HepG2 (cell line): ENCODE results near the gene CCDC50. TPM values are rescaled to one million over a fixed set of nuclear protein-coding genes. Genes with fewer than 3 reads are reported as not detected.

Experiments used
- AGO1 ChIP-seq: fragments of 200-400 bp; formaldehyde crosslinking; IDR thresholded peaks from 2 replicates; pipeline ENCODE4 v1.6.1; 2017; ENCODE audit warnings: mild to moderate bottlenecking, low read depth, low read length, moderate library complexity; ENCODE audit not compliant: poor library complexity, severe bottlenecking
- CSRNP2 ChIP-seq: sonication (generic); formaldehyde crosslinking; conservative IDR thresholded peaks from 2 replicates; pipeline ENCODE4 v1.8.0; 2022; ENCODE audit warnings: low read depth, missing genetic modification reagents
- EEA1 ChIP-seq: sonication (generic); formaldehyde crosslinking; IDR thresholded peaks from 2 replicates; pipeline ENCODE4 v1.5.1; 2020; ENCODE audit warnings: mild to moderate bottlenecking, missing genetic modification reagents, borderline replicate concordance
- ISL2 ChIP-seq: sonication (generic); formaldehyde crosslinking; IDR thresholded peaks from 2 replicates; pipeline ENCODE4 v1.5.0; 2020; ENCODE audit warnings: missing genetic modification reagents
- SKIL ChIP-seq: sonication (generic); formaldehyde crosslinking; IDR thresholded peaks from 2 replicates; pipeline ENCODE4 v1.8.0; 2022; ENCODE audit warnings: missing genetic modification reagents, mild to moderate bottlenecking, moderate library complexity, borderline replicate concordance
- TBX2 ChIP-seq: sonication (generic); formaldehyde crosslinking; IDR thresholded peaks from 2 replicates; pipeline ENCODE4 v1.5.0; 2020; ENCODE audit warnings: missing genetic modification reagents, mild to moderate bottlenecking, borderline replicate concordance
- ZNF124 ChIP-seq: sonication (generic); formaldehyde crosslinking; IDR thresholded peaks from 2 replicates; pipeline ENCODE4 v1.4.0; 2020; ENCODE audit warnings: missing genetic modification reagents
- ZNF329 ChIP-seq: sonication (generic); formaldehyde crosslinking; IDR thresholded peaks from 2 replicates; pipeline ENCODE4 v1.9.0; 2021; ENCODE audit warnings: low read depth, mild to moderate bottlenecking, missing genetic modification reagents
- ZNF674 ChIP-seq: sonication (generic); formaldehyde crosslinking; IDR thresholded peaks from 2 replicates; pipeline ENCODE4 v1.5.0; 2020; ENCODE audit warnings: low read depth, mild to moderate bottlenecking, missing genetic modification reagents
- ZNF772 ChIP-seq: sonication (generic); formaldehyde crosslinking; IDR thresholded peaks from 2 replicates; pipeline ENCODE4 v1.5.0; 2020; ENCODE audit warnings: mild to moderate bottlenecking, missing genetic modification reagents
- ZNF782 ChIP-seq: sonication (generic); formaldehyde crosslinking; IDR thresholded peaks from 2 replicates; pipeline ENCODE4 v1.4.0; 2020; ENCODE audit warnings: missing genetic modification reagents, mild to moderate bottlenecking, borderline replicate concordance
- ZNF879 ChIP-seq: sonication (generic); formaldehyde crosslinking; IDR thresholded peaks from 2 replicates; pipeline ENCODE4 v1.8.1; 2023; ENCODE audit warnings: missing genetic modification reagents
- polyA plus RNA-seq, 8 experiments: library from polyadenylated mRNA; depleted of rRNA in 3 of 8; stranded (reverse) in 7 of 8; unstranded in 1 of 8; fragments of >200 nt; fragmentation: Illumina TruSeq in 4 of 8; extraction: Trizol in 4 of 8; gene quantifications; 2 replicates each; pipeline versions ENCODE4 v1.2.1 to v1.2.3, GENCODE V29; 2011 to 2016; ENCODE audit warnings: low read depth in 4 of 8, missing spikeins in 1 of 8, mixed read lengths in 1 of 8; ENCODE audit not compliant: insufficient read depth in 1 of 8
- total RNA-seq, 5 experiments: library from RNA; depleted of rRNA; stranded (reverse); fragments of >200 nt; fragmentation: Illumina TruSeq; extraction: Trizol; gene quantifications; 2 replicates each; pipeline ENCODE4 v1.2.3, GENCODE V29; 2016; ENCODE audit warnings: low read depth in 1 of 5
- TF ChIP-seq, protein P1 (sequence below): sonication (generic); formaldehyde crosslinking; conservative IDR thresholded peaks from 2 replicates; pipeline ENCODE4 v1.8.0; 2022; ENCODE audit warnings: mild to moderate bottlenecking, moderate library complexity, missing genetic modification reagents
- TF ChIP-seq, protein P2 (sequence below): sonication (generic); formaldehyde crosslinking; IDR thresholded peaks from 2 replicates; pipeline ENCODE4 v1.8.1; 2022; ENCODE audit warnings: low read depth, mild to moderate bottlenecking, missing genetic modification reagents
- TF ChIP-seq, protein P3 (sequence below): sonication (generic); formaldehyde crosslinking; IDR thresholded peaks from 2 replicates; pipeline ENCODE4 v1.4.0; 2020; ENCODE audit warnings: missing genetic modification reagents, low read depth, mild to moderate bottlenecking, borderline replicate concordance
- TF ChIP-seq, protein P4 (sequence below): sonication (generic); formaldehyde crosslinking; IDR thresholded peaks from 2 replicates; pipeline ENCODE4 v1.8.0; 2022; ENCODE audit warnings: low read depth, missing genetic modification reagents

CCDC50 gene
- total and polyA plus RNA-seq, 2 of the 13 experiments (the other 11 are each of a cell fraction or from before 2014, with no cell fraction given), result 47.6 to 66.4 TPM

GRCh38 chr3:191328962-191329653 is at the start of gene CCDC50 (continued):
- TF ChIP-seq, protein P1, sequence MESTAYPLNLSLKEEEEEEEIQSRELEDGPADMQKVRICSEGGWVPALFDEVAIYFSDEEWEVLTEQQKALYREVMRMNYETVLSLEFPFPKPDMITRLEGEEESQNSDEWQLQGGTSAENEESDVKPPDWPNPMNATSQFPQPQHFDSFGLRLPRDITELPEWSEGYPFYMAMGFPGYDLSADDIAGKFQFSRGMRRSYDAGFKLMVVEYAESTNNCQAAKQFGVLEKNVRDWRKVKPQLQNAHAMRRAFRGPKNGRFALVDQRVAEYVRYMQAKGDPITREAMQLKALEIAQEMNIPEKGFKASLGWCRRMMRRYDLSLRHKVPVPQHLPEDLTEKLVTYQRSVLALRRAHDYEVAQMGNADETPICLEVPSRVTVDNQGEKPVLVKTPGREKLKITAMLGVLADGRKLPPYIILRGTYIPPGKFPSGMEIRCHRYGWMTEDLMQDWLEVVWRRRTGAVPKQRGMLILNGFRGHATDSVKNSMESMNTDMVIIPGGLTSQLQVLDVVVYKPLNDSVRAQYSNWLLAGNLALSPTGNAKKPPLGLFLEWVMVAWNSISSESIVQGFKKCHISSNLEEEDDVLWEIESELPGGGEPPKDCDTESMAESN (CRISPR knock-in tag), result 0 out of 2 replicates have a peak, but pooled peaks have one; percentile 69
- TF ChIP-seq CSRNP2 (no peak), ZNF782 (peak; percentile 58; the same call in 1 of the 2 replicates), ZNF772 (CRISPR knock-in tag) (peak; percentile 82), EEA1 (CRISPR knock-in tag) (peak; percentile 91; the same call in 1 of the 2 replicates), SKIL (CRISPR knock-in tag) (peak; percentile 67; the same call in 1 of the 2 replicates), TBX2 (peak; percentile 81), ZNF329 (0 out of 2 replicates have a peak, but pooled peaks have one; percentile 53), ZNF879 (CRISPR knock-in tag) (peak; percentile 52; the same call in 1 of the 2 replicates), ZNF124 (0 out of 2 replicates have a peak, but pooled peaks have one; percentile 20), ISL2 (peak; percentile 74), AGO1 (no peak), ZNF674 (CRISPR knock-in tag) (no peak)
- TF ChIP-seq, protein P2, sequence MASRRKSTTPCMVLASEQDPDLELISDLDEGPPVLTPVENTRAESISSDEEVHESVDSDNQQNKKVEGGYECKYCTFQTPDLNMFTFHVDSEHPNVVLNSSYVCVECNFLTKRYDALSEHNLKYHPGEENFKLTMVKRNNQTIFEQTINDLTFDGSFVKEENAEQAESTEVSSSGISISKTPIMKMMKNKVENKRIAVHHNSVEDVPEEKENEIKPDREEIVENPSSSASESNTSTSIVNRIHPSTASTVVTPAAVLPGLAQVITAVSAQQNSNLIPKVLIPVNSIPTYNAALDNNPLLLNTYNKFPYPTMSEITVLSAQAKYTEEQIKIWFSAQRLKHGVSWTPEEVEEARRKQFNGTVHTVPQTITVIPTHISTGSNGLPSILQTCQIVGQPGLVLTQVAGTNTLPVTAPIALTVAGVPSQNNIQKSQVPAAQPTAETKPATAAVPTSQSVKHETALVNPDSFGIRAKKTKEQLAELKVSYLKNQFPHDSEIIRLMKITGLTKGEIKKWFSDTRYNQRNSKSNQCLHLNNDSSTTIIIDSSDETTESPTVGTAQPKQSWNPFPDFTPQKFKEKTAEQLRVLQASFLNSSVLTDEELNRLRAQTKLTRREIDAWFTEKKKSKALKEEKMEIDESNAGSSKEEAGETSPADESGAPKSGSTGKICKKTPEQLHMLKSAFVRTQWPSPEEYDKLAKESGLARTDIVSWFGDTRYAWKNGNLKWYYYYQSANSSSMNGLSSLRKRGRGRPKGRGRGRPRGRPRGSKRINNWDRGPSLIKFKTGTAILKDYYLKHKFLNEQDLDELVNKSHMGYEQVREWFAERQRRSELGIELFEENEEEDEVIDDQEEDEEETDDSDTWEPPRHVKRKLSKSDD (CRISPR knock-in tag), result 0 out of 2 replicates have a peak, but pooled peaks have one; percentile 62
- TF ChIP-seq, protein P3, sequence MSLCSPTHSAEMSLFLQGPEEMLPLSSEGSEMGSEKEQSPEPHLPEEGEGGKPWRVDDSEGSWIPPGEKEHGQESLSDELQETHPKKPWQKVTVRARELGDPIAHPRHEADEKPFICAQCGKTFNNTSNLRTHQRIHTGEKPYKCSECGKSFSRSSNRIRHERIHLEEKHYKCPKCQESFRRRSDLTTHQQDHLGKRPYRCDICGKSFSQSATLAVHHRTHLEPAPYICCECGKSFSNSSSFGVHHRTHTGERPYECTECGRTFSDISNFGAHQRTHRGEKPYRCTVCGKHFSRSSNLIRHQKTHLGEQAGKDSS (CRISPR knock-in tag), result peak; percentile 47
- TF ChIP-seq, protein P4, sequence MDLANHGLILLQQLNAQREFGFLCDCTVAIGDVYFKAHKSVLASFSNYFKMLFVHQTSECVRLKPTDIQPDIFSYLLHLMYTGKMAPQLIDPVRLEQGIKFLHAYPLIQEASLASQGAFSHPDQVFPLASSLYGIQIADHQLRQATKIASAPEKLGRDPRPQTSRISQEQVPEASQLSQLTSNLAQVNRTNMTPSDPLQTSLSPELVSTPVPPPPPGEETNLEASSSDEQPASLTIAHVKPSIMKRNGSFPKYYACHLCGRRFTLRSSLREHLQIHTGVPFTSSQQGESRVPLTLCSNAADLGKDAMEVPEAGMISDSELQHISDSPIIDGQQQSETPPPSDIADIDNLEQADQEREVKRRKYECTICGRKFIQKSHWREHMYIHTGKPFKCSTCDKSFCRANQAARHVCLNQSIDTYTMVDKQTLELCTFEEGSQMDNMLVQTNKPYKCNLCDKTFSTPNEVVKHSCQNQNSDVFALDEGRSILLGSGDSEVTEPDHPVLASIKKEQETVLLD, result peak; percentile 86; the same call in 1 of the 2 replicates
